Tongue (tissue), 2 donors: Measurements from ENCODE around the gene RPL11. TPM values are rescaled to one million over a fixed set of nuclear protein-coding genes. Genes with fewer than 3 reads are reported as not detected.
A peak's percentile ranks its signal among the peaks of the same experiment; 100 is the strongest.
"Not testable (repeated sequence)": the region's sequence is repeated elsewhere in the genome, so short reads cannot be mapped to it uniquely, and the experiment has no call there.

Experiments
- DNase-seq: peaks from one replicate; pipeline ENCODE4 v3.0.0-alpha.2; 2015
- total RNA-seq: library from RNA; depleted of rRNA; stranded (reverse); fragments of >200 nt; gene quantifications from one replicate; pipeline ENCODE4 v1.2.3, GENCODE V29; 2014

RPL11 gene
- total RNA-seq, 1 donor from 2014 or later, result 1,184 TPM

DNA sequence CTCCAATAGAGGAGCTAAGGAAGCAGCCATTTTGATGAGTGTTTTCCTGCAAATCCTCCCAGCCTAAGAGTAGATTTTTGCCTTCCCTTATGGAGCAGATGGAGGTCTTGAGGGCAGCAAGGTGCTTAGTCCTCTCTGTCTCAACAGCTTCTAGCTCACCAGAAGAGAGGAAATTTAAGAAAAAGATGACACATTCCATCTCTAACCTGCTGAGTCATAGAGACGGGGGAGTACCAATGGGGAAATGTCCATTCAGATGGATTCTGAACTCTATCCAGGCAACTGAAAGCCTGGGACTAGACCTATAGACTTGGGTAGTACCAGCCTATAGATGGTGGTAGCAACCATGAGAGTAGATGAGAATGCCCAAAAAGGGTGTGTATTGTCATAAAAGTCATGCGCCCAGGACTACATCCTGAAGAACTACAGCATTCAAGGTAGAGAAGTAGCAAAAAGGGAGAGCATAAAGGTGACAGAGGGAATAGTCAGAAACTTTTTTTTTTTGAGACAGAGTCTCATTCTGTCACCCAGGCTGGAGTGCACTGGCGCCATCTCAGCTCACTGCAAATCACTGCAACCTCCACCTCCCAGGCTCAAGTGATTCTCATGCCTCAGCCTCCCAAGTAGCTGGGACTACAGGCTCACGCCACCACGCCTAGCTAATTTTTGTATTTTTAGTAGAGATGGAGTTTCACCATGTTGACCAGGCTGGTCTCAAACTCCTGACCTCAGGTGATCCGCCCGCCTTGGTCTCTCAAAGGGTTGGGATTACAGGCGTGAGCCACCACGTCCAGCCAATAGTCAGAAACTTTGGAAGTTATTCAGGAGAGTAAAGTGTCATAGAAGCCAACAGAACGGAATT lies 41.0 kb downstream of the RPL11 start:
- no peak for DNase-seq

GRCh38 chr1:23733281-23733680 lies 41.7 kb downstream of the RPL11 start:
- not testable (repeated sequence) for DNase-seq

DNA sequence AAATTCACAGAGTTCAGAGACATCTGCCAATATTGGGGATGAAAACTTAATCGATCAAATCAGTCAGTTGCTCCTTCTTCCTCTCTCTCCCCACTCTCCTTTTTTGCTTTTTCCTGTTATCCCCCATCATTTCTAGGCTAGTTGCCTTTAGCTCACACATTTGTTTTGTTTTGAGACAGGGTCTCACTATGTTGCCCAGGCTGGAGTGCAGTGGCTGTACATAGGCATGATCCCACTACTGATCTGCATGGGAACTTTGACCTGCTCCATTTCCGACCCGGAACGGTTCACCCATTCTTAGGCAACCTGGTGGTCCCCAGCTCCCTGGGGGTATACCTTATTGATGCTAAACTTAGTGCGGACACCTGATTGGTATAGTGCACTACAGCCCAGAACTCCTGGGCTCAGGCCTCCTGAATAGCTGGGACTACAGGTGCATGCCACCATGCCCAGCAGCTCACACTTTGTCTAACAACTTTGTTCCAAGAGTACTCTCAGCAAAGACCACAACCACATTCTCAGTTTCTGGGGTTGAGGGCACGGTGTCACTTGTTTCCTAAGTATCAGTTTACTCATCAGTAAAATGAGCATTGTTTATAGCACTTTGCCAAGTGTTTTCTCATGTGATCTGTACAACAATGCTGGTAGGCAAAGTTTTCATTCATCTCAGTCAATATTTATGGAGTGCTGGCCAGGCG lies 45.0 kb downstream of the RPL11 start:
- DNase-seq, result no peak

DNA sequence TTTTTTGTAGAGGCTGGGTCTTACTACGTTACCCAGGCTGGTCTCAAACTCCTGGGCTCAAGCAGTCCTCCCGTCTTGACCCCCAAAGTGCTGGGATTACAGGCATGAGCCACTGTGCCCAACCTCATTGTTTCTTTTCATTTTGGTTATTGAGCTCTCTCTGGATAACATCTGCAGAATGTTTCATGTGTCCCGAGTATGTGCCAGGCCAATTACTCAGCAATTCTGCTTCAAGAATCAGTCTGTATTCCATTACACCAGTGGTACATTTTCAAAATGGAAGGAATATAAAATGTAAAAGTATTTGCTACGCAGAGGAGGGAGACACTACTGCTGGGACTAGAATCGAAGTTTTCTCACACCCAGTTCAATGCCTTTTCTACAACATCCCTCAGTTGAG lies 50.0 kb downstream of the RPL11 start:
- no peak for DNase-seq

- no peak for DNase-seq
Observed at GRCh38 chr1:23742670-23743286, 51.2 kb downstream of the RPL11 start.

DNA sequence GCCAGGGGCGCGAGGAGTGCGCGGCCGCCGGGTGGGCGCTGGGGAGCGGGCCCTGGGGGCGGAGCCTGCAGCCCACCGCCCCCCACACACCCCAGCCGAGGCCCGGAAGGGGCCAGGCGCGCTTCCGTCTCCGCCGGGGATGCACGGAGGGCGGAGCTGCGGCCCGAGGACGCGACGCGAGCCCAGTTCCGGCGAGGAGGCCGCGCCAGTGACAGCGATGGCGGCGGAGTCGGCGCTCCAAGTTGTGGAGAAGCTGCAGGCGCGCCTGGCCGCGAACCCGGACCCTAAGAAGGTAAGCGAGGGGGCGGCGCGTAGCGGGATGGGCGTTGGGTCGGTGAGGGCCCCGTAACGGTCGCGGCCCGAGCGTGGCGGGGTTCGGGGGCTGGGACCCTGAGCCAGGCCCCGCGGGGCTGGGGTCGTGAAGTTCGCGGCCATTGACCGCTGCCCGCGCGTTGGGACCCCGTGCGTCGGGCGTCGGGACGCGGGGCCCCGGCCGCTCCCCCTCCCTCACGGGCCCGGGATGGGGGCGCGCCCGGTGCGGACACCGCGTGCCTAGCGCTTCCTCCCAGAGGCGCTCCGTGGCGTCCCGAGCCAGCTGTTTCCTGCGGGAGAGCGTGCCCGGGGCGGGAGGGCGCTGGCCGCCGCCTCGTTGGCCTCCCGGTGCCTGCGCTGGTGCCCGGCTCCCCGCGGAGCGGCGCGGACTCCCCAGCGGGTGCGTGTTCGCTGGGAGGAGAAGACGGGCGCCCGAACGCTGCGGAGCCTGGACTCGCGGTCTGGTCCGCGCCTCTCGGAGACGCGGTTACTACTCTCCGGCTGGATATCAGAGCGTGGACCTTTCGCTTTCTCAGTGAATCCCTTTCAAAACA lies 51.9 kb downstream of the RPL11 start, which contains the start of gene ELOA:
ELOA (plus strand) TSS at position 185 of the 866 bp plus-strand sequence; CDS start at position 218, 33 bp downstream.
- DNase-seq, result peak; percentile 90

- no peak for DNase-seq
Observed at GRCh38 chr1:23745515-23745914, 53.9 kb downstream of the RPL11 start.

Other genes with a start within 250 kb of the RPL11 start
- 66.7 TPM for gene ASAP3, start 207.6 kb upstream of the RPL11 start, total RNA-seq
- gene E2F2, start 160.6 kb upstream of the RPL11 start, total RNA-seq, result 6.2 TPM
- gene ID3, start 132.3 kb upstream of the RPL11 start, total RNA-seq, result 51.6 TPM
- gene ELOA, start 51.7 kb downstream of the RPL11 start, total RNA-seq, result 21.4 TPM
- 43.8 TPM for gene PITHD1, start 86.6 kb downstream of the RPL11 start, total RNA-seq
- gene LYPLA2, start 99.3 kb downstream of the RPL11 start, total RNA-seq, result 17.1 TPM
- 30.6 TPM for gene GALE, start 108.9 kb downstream of the RPL11 start, total RNA-seq
- 40.6 TPM for gene HMGCL, start 133.6 kb downstream of the RPL11 start, total RNA-seq
- gene FUCA1, start 176.5 kb downstream of the RPL11 start, total RNA-seq, result 21.4 TPM
- not detected for gene CNR2, start 221.6 kb downstream of the RPL11 start, total RNA-seq